ENCODE measurements around the gene SCAP. TPM values are rescaled to one million over a fixed set of nuclear protein-coding genes. Genes with fewer than 3 reads are reported as not detected.

The SCAP gene
- total RNA-seq, 4 donors from 2014 or later: 73.4 to 128 (median 88.4) TPM

DNA sequence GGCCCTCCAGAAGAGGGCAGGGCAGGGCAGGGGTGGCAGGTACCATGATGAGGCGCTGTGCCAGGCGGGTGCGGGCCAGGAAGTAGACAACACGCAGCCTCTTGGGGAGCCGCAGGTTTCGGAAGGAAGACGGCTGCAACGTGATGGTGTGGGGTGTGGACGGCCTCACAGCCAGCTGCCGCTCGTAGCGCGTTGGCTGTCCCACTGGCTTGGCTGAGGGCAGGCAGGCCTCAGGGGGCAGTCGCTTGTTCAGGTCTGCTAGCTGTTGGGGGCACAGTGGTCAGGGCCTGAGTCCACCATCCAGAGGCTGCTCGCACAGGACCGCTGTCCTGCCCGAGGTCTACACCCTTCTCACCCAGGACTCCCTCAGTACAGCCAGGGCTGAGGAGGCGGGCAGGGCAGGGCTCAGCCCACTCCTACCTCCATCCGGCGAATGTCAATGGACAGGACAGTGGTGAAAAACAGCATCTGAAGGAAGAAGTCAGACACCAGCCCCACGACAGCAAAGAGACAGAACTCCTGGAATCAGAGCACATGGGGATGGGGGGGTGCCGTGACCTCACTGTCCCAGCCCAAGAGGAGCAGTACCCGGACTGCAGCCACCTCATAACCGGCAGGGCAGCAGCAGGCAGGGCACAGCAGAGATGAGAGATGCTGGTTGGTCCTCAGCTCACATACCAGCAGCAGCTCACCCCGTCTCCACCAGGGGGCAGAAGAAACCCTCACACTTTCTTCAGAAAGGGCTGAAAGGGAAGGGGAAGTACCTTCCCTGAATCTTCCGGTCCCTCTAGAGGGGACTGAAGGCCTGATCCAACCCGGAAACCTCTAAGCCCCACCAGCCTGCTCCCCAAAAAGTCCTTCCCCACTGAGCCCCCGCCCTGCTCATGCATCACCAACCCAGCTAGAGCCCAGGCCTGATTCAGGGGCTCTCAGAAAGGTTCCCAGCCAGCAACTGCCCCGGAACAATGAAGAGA lies 54.9 kb downstream of the SCAP start:
- peak overlapping the region in 3 of 4 donors; percentile 80 to 88 (median 82) for H3K27ac ChIP-seq
- TF ChIP-seq EP300 (IDR thresholded peaks at IDR 0.05) (peak in 1 of 2 donors; percentile 29), POLR2A (IDR thresholded peaks at IDR 0.05) (no peak)
- TF ChIP-seq, protein P1, sequence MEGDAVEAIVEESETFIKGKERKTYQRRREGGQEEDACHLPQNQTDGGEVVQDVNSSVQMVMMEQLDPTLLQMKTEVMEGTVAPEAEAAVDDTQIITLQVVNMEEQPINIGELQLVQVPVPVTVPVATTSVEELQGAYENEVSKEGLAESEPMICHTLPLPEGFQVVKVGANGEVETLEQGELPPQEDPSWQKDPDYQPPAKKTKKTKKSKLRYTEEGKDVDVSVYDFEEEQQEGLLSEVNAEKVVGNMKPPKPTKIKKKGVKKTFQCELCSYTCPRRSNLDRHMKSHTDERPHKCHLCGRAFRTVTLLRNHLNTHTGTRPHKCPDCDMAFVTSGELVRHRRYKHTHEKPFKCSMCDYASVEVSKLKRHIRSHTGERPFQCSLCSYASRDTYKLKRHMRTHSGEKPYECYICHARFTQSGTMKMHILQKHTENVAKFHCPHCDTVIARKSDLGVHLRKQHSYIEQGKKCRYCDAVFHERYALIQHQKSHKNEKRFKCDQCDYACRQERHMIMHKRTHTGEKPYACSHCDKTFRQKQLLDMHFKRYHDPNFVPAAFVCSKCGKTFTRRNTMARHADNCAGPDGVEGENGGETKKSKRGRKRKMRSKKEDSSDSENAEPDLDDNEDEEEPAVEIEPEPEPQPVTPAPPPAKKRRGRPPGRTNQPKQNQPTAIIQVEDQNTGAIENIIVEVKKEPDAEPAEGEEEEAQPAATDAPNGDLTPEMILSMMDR (IDR thresholded peaks at IDR 0.05): peak; percentile 91 to 96 (median 92)
- H3K4me1 ChIP-seq: peaks cover 0 to 20% (median 11%) of the 10 kb centered on the region in 4 donors
- 67 to 73% methylated on average over 20 to 26 of the region's 29 CpGs for WGBS, 2 donors
- no peak overlapping the region for H3K4me3 ChIP-seq
- no peaks in the 10 kb centered on the region for H3K27me3 ChIP-seq
- H3K36me3 ChIP-seq: peaks cover 3 to 87% (median 11%) of the 10 kb centered on the region in 3 donors
- peak; percentile 88 to 94 for DNase-seq (ENCODE audit: low spot score in 2 of 2)
- no peaks in the 10 kb centered on the region for H3K9me3 ChIP-seq

DNA sequence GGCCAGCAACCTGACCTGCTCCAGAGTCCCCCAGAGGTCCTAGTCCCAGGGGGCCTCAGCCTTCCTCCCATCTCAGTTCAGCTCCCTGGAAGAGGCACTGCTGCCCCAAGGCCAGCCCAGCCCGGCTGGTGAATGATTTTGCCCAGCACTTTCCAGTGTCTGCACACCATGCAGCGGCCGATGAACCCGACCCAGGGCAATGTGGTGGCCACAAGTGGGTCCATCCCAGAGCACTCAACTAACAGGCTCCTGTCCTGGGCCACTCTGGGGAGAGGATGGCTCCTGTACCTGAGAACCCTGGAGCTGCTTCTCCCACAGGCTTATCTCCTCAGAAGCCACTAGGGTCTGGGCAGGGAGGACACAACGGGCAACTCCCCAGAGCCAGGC lies 55.7 kb downstream of the SCAP start:
- H3K27me3 ChIP-seq: no peaks in the 10 kb centered on the region
- TF ChIP-seq POLR2A (IDR thresholded peaks at IDR 0.05) (no peak), EP300 (IDR thresholded peaks at IDR 0.05) (no peak)
- TF ChIP-seq, protein P1 (IDR thresholded peaks at IDR 0.05): no peak
- 95% methylated on average over 3 to 5 of the region's 5 CpGs for WGBS, 2 donors
- DNase-seq (ENCODE audit: low spot score in 2 of 2): no peak
- H3K36me3 ChIP-seq: peaks cover 3 to 87% (median 9%) of the 10 kb centered on the region in 3 donors
- no peaks in the 10 kb centered on the region for H3K9me3 ChIP-seq
- no peak overlapping the region for H3K27ac ChIP-seq
- H3K4me1 ChIP-seq: peaks cover 0 to 22% (median 11%) of the 10 kb centered on the region in 4 donors
- H3K4me3 ChIP-seq: no peak overlapping the region

DNA sequence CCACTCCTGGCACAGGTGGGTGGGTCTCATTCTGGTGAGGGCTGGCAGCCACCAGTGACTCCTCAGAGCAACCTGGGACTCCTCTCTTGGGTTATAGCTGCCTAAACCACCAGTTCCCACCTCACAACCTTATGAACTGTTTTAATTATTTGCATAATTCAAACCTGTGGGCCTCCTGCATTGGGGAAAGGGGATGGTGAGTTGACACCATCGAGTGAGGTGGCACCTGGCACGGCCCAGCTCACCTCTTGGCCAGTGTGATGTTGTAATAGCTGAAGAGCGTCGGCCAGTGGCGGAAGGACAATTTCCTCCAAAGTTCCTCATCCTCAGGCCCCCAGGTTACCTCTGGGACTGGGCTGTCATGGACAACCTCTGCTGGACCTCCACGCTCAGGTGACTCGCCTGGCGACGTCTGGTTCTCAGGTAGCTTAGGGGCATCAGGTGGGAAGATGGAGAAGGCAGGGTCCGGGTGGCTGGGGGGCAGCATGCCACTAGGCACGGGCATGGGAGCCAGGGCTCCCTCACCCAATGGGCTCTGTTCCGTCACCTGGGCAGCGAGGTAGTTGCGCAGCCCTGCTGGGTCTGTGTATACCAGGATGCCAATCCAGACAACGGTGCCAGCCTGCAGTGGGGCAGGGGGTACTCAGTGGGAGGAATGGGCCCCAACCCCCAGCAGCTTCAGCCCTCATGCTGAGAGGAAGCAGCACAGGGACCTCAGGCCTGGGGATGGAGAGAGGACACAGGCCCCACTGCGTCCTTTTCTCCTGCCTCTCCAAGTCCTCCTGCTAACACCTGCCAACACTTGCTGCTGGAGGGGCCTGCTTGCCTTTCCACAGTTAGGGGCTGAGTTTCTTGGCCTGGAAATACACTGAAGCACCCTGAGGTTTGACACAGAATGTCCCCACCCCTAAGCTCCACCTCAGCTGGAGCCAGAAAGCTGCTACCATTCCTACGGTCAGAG lies 56.4 kb downstream of the SCAP start:
- no peak for TF ChIP-seq EP300 (IDR thresholded peaks at IDR 0.05)
- no peak for TF ChIP-seq POLR2A (IDR thresholded peaks at IDR 0.05)
- TF ChIP-seq, protein P1 (IDR thresholded peaks at IDR 0.05): no peak
- no peak for DNase-seq (ENCODE audit: low spot score in 2 of 2)
- Histone ChIP-seq H3K36me3 (peaks cover 3 to 87% (median 9%) of the 10 kb centered on the region in 3 donors), H3K27me3 (no peaks in the 10 kb centered on the region), H3K4me1 (peaks cover 0 to 29% (median 11%) of the 10 kb centered on the region in 4 donors), H3K4me3 (no peak overlapping the region), H3K9me3 (no peaks in the 10 kb centered on the region), H3K27ac (no peak overlapping the region)
- WGBS, 2 donors: 94 to 97% methylated on average over 16 to 17 of the region's 17 CpGs

DNA sequence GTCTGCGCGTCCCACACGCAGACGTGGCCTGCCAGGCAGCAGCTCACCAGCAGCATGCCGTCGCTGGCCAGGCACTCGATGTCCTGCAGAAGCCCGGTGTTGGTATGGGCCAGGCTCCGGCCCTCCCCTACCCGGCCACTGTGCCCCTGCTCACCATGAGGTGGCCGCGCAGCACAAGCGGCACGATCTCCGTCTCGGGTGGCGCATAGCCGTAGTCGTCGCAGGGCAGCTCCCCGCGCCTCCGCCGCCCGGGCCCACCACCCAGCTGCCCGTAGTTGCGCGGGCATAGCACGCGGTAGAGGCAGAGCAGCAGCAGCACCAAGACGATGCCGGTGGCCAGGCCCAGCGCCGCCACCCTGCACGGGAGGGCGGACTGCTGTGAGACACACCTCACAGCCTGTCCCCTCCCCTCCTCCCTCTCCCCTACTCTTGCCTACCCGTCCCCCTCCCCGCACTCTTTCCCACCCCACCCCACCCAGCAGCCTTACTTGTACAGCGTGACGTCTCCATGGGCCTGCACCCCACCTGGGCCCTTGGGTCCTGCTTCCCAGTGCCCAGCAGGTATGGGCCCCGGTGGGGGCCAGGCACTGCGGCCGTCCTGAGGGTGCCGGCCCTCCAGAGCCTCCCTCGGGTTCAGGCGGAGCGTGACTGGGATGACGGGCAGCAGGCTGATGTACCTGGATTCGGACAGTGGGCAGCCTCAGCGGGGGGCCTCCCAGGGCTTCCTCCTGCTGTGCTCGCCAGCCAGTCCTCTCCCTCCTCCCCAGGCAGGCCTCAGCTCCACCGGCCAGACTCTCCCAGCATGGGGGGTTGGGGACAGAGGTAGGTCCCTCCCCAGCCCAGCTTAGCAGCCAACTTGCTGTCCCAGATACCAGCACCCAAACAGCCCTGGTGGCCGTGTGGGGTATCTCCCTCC lies 57.3 kb downstream of the SCAP start:
- Histone ChIP-seq H3K36me3 (peaks cover 3 to 87% (median 9%) of the 10 kb centered on the region in 3 donors), H3K4me3 (no peak overlapping the region), H3K9me3 (no peaks in the 10 kb centered on the region), H3K4me1 (peaks cover 0 to 35% (median 11%) of the 10 kb centered on the region in 4 donors), H3K27ac (no peak overlapping the region), H3K27me3 (no peaks in the 10 kb centered on the region)
- 88 to 93% methylated on average over 52 to 53 of the region's 53 CpGs for WGBS, 2 donors
- TF ChIP-seq EP300 (IDR thresholded peaks at IDR 0.05) (no peak), POLR2A (IDR thresholded peaks at IDR 0.05) (no peak)
- TF ChIP-seq, protein P1 (IDR thresholded peaks at IDR 0.05): no peak
- no peak for DNase-seq (ENCODE audit: low spot score in 2 of 2)

Data from tibial nerve (tissue), 4 donors.